A673 (cell line): Measurements from ENCODE around the gene ZNF319. TPM values are rescaled to one million over a fixed set of nuclear protein-coding genes. Genes with fewer than 3 reads are reported as not detected.

Source experiments
- BruUV-seq: library from RNA; stranded (reverse); fragments of 400-500 nt; replicated peaks from 2 replicates; lab custom pipeline; 2021; lab: Mats Ljungman, UMichigan
- CTCF ChIA-PET: fragments of 300-600 bp; sonication (Branson Sonifier 250); formaldehyde crosslinking; loops from one replicate; lab custom pipeline; 2022; ENCODE audit warnings: antibody characterized with exemption; lab: Charles Lee
- POLR2A ChIA-PET: fragments of 300-600 bp; sonication (Branson Sonifier 250); formaldehyde crosslinking; loops from one replicate; lab custom pipeline; 2022; ENCODE audit warnings: antibody characterized with exemption; ENCODE audit not compliant: low non-redundant PET; lab: Charles Lee
- DNase-seq: peaks from one replicate; pipeline ENCODE4 v3.0.0-alpha.2; 2015; ENCODE audit warnings: low spot score
- H3K27ac ChIP-seq: fragments of 200-600 bp; sonication (generic); 2 replicates; pipeline ENCODE4 v1.5.1; 2016; ENCODE audit warnings: mixed run types, low read depth, mild to moderate bottlenecking, mixed read lengths, antibody characterized with exemption, low read length; ENCODE audit not compliant: poor library complexity, severe bottlenecking
- H3K27me3 ChIP-seq: fragments of 200-600 bp; sonication (generic); replicated peaks from 2 replicates; pipeline ENCODE4 v1.6.1; 2017; ENCODE audit warnings: mixed run types, low read depth, mild to moderate bottlenecking, mixed read lengths, antibody characterized with exemption, low read length; ENCODE audit not compliant: insufficient read depth, poor library complexity
- H3K36me3 ChIP-seq: fragments of 200-600 bp; sonication (generic); 2 replicates; pipeline ENCODE4 v1.6.1; 2016; ENCODE audit warnings: mixed run types, mild to moderate bottlenecking, mixed read lengths, antibody characterized with exemption, low read length; ENCODE audit not compliant: insufficient read depth, poor library complexity, severe bottlenecking
- H3K4me1 ChIP-seq: fragments of 200-600 bp; sonication (generic); 2 replicates; pipeline ENCODE4 v1.6.1; 2017; ENCODE audit warnings: mixed run types, mild to moderate bottlenecking, mixed read lengths, antibody characterized with exemption, low read length; ENCODE audit not compliant: insufficient read depth, poor library complexity, severe bottlenecking
- H3K4me3 ChIP-seq: fragments of 200-600 bp; sonication (generic); 2 replicates; pipeline ENCODE4 v1.5.1; 2016; ENCODE audit warnings: low read depth, mixed run types, mild to moderate bottlenecking, mixed read lengths, low read length; ENCODE audit not compliant: poor library complexity, severe bottlenecking
- H3K9me3 ChIP-seq: fragments of 200-600 bp; sonication (generic); 2 replicates; pipeline ENCODE4 v1.6.1; 2016; ENCODE audit warnings: mixed run types, low read depth, mild to moderate bottlenecking, mixed read lengths, antibody characterized with exemption, low read length; ENCODE audit not compliant: poor library complexity, severe bottlenecking
- EZH2 ChIP-seq: fragments of 200-600 bp; sonication (generic); IDR thresholded peaks from 2 replicates; pipeline ENCODE4 v1.6.1; 2017; ENCODE audit warnings: borderline replicate concordance, low read depth, mild to moderate bottlenecking, mixed read lengths, antibody characterized with exemption, low read length; ENCODE audit not compliant: poor library complexity, severe bottlenecking
- intact Hi-C: fragments of 100-400 bp; cut with micrococcal nuclease; formaldehyde crosslinking; loops from one replicate; pipeline ENCODE4 v1.10.0; 2022; ENCODE audit not compliant: unreplicated experiment
- total RNA-seq: library from RNA; stranded (reverse); gene quantifications from 2 replicates; pipeline ENCODE4 v1.2.3, GENCODE V29; 2021
- TF ChIP-seq, protein P1 (sequence below): fragments of 300-800, 200-600 bp; sonication (generic); conservative IDR thresholded peaks from 2 replicates; pipeline ENCODE4 v1.5.1; 2017; ENCODE audit warnings: low read depth, mild to moderate bottlenecking, antibody characterized with exemption, low read length, moderate library complexity, mixed read lengths

The ZNF319 gene
- total RNA-seq, 1 experiment from 2014 or later, result 12.9 TPM

DNA sequence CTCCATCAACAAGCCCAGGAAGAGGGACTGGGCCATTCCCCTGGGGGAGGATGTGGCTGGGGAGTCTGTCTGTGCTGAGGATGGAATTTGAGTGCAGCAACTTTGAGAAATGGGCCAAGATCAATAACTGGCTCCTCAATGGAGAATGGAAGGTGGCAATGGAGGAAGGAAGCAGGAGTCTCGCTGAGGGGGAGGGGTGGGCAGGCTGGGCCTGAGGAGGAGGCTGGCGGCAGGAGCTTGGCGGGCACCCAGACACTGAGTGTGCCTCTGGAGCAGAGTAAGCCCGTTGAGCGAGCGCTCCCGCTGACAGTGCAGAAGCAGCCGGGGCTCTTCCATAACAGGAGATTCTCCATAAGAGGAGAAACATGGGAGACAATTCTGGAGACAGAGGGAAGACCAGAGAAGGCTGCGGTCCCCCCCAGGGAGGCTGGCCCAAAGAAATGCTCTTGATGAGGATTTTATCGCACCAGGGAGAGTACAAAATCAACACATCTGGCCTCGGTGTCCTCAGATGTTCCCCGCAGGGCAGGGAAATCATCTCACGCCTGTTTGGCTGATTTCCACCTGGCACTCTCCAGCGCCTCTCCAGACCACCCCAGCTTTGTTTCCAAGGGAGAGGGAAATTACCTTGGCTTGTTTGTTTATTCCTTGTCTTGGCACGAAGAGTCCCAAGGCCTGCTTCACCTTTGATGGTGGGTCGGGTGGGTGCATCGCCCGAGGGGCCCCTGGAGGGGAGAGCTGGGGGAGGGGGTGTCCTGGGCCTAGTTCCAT lies 22.3 kb upstream of the ZNF319 start:
- Histone ChIP-seq H3K36me3 (no peaks in the 10 kb centered on the region), H3K9me3 (no peaks in the 10 kb centered on the region), H3K4me3 (no peak overlapping the region), H3K4me1 (peaks cover 27% of the 10 kb centered on the region), H3K27ac (no peak overlapping the region), H3K27me3 (no peaks in the 10 kb centered on the region)
- BruUV-seq, result no TSS peak
- peak; percentile 86 for DNase-seq
- TF ChIP-seq EZH2, result no peak
- TF ChIP-seq, protein P1, sequence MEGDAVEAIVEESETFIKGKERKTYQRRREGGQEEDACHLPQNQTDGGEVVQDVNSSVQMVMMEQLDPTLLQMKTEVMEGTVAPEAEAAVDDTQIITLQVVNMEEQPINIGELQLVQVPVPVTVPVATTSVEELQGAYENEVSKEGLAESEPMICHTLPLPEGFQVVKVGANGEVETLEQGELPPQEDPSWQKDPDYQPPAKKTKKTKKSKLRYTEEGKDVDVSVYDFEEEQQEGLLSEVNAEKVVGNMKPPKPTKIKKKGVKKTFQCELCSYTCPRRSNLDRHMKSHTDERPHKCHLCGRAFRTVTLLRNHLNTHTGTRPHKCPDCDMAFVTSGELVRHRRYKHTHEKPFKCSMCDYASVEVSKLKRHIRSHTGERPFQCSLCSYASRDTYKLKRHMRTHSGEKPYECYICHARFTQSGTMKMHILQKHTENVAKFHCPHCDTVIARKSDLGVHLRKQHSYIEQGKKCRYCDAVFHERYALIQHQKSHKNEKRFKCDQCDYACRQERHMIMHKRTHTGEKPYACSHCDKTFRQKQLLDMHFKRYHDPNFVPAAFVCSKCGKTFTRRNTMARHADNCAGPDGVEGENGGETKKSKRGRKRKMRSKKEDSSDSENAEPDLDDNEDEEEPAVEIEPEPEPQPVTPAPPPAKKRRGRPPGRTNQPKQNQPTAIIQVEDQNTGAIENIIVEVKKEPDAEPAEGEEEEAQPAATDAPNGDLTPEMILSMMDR, result no peak
- ChIA-PET CTCF (interaction anchor here (0.6 to 2.4 kb wide), 3 partner anchors 99 to 465 kb away, joined by 3 to 12 read pairs (median 4); no protein-coding TSS in a partner anchor), POLR2A (no interaction called here)
- intact Hi-C loops, result loop anchor here (5.0 kb wide), 1 partner anchor 465 kb away; no protein-coding TSS in a partner anchor

DNA sequence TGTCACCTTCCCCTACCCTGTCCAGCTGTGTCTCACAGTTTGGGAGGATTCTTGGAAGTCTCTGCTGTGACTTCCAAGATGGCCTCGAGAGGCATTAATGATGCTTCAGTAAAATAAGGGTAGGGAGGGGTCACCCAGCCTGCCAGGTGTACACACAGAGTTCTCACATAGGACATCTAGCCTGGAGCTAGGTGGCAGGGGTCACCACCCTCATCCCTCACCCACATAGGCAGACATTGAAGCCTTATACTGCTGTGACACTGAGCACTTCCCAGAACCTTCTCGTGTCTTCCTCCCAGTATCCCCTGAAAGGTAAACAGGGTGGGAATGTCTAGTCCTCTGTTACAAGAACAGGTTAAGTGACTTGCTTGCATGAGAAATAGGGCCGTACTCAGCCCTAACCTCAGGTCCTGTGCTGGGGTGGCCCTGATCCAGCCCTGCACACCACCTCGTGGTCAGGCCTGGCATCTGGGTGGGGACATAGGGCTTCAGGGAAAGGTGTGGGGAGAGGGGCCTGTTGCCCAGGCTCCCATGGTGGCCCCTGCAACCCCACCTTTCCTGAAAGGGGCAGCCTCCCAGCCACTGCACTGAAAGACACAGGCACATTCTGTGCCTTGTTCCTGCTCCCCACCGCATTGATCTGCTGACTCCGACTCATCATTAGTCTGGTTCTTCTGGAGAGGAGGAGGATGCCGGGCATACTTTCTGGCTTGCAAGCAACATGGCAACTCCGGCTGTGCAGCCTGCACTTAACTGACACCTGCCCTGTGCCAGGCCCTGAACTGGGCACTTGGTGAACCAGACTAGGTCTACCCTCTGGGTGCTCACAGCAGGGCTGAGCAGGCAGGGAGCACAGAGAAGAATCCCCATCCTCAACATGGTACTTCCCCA lies 21.4 kb upstream of the ZNF319 start:
- Histone ChIP-seq H3K27ac (no peak overlapping the region), H3K27me3 (no peaks in the 10 kb centered on the region), H3K9me3 (no peaks in the 10 kb centered on the region), H3K36me3 (no peaks in the 10 kb centered on the region), H3K4me1 (peaks cover 23% of the 10 kb centered on the region), H3K4me3 (no peak overlapping the region)
- ChIA-PET CTCF (interaction anchor here (1.0 to 2.4 kb wide), 3 partner anchors 100 to 466 kb away, joined by 3 to 12 read pairs (median 3); no protein-coding TSS in a partner anchor), POLR2A (no interaction called here)
- intact Hi-C loops, result loop anchor here (2.0 to 5.0 kb wide), 3 partner anchors 101 to 465 kb away; no protein-coding TSS in a partner anchor
- no peak for DNase-seq
- TF ChIP-seq, protein P1, result no peak
- no peak for TF ChIP-seq EZH2
- BruUV-seq, result no TSS peak
